HUES6 (cell line): ENCODE data around the gene AQP9.

ENCODE experiments used
- H3K27ac ChIP-seq: 2 replicates; pipeline ENCODE4 v1.7.0; 2013; ENCODE audit warnings: low read depth, mild to moderate bottlenecking, low read length, inconsistent platforms
- H3K27me3 ChIP-seq: 2 replicates; pipeline ENCODE4 v1.6.1; 2013; ENCODE audit warnings: low read length; ENCODE audit not compliant: control insufficient read depth, insufficient read depth
- H3K36me3 ChIP-seq: 2 replicates; pipeline ENCODE4 v1.6.1; 2013; ENCODE audit warnings: low read length; ENCODE audit not compliant: control insufficient read depth, insufficient read depth
- H3K4me1 ChIP-seq: 2 replicates; pipeline ENCODE4 v1.6.1; 2013; ENCODE audit warnings: low read length; ENCODE audit not compliant: control insufficient read depth, insufficient read depth
- H3K4me3 ChIP-seq: 2 replicates; pipeline ENCODE4 v1.5.1; 2013; ENCODE audit warnings: low read depth, low read length
- H3K9ac ChIP-seq: one replicate; pipeline ENCODE4 v1.6.1; 2013; ENCODE audit warnings: mild to moderate bottlenecking, low read length
- H3K9me3 ChIP-seq: 2 replicates; pipeline ENCODE4 v1.6.1; 2013; ENCODE audit warnings: low read depth, low read length; ENCODE audit not compliant: control insufficient read depth, insufficient read depth

The AQP9 gene

DNA sequence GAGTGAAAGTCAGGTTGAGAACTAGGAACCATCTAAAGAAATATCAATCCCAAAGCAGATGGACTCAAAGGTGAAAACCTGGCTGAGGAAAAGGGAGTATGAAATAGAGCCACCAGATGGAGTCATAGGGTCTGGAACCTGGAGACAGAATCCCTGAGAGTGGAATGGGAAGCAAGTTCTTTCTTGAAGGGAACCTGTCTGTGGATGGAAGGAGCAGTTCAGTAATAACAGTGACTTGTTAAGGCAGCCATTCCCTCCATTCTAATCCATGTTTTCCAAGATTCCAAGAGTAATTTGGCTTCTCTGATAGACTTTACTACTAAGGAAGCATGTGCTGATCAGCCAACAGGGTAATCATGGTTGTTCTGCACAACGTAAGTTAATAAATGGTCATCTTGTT, 22.5 kb upstream of the AQP9 start:
- no peaks in the 10 kb centered on the region for H3K36me3 ChIP-seq
- H3K4me3 ChIP-seq: no peak overlapping the region
- H3K9me3 ChIP-seq: no peaks in the 10 kb centered on the region
- H3K4me1 ChIP-seq: peaks cover 5% of the 10 kb centered on the region; the same call in 1 of the 2 replicates
- H3K9ac ChIP-seq: no peak overlapping the region
- H3K27ac ChIP-seq: no peak overlapping the region
- H3K27me3 ChIP-seq: no peaks in the 10 kb centered on the region

- Histone ChIP-seq H3K9me3 (no peaks in the 10 kb centered on the region), H3K4me1 (peaks cover 5% of the 10 kb centered on the region; the same call in 1 of the 2 replicates), H3K27ac (no peak overlapping the region), H3K9ac (no peak overlapping the region), H3K36me3 (no peaks in the 10 kb centered on the region), H3K27me3 (no peaks in the 10 kb centered on the region), H3K4me3 (no peak overlapping the region)
Observed at GRCh38 chr15:58117619-58118018, 20.6 kb upstream of the AQP9 start.

GRCh38 chr15:58118272-58118671, 19.9 kb upstream of the AQP9 start:
- Histone ChIP-seq H3K36me3 (no peaks in the 10 kb centered on the region), H3K27ac (no peak overlapping the region), H3K27me3 (no peaks in the 10 kb centered on the region), H3K9me3 (no peaks in the 10 kb centered on the region), H3K4me1 (peaks cover 5% of the 10 kb centered on the region; the same call in 1 of the 2 replicates), H3K4me3 (no peak overlapping the region), H3K9ac (no peak overlapping the region)

DNA sequence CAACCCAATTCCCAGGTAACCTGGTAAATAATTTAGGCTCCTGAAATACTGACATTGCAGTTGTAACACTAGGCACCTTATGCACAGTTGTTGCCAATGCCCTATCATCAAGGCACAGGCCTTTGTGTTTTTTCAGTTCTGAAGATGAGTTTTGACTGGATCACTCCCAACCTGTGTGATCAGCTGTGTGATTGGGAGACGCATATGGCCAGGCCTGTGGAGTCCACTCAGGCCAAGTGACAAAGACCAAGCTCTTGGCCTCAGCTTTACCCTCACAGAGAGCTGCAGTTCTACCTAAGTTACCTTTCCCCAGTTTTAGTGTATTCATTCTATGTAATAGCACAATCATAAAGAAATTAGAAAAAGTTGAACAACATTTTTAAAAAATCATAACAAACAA, 19.2 kb upstream of the AQP9 start:
- no peak overlapping the region for H3K27ac ChIP-seq
- H3K9me3 ChIP-seq: no peaks in the 10 kb centered on the region

DNA sequence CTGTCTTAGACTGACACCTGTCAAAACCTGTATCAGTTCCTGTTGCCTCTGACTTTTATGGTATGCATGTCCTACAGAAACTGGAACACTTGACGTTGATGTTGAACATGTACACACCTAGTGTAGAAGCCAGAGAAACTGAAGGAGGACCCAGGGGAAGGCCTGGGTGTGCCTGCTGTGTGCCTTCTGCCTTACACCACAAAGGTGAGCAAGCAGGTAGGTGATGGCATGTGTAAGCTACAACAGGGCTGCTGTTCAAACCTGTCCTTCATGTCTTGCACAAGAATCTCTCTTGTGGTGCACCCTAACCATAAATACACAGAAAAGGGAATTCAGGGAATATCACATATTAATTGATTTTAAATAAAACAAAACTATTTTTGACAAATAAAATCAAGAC, 13.6 kb upstream of the AQP9 start:
- Histone ChIP-seq H3K4me1 (no peaks in the 10 kb centered on the region), H3K36me3 (no peaks in the 10 kb centered on the region), H3K9ac (no peak overlapping the region)

More for the DNA sequence above, 19.2 kb upstream of the AQP9 start:
- H3K4me3 ChIP-seq: no peak overlapping the region
- H3K36me3 ChIP-seq: no peaks in the 10 kb centered on the region
- no peak overlapping the region for H3K9ac ChIP-seq
- H3K27me3 ChIP-seq: no peaks in the 10 kb centered on the region
- peaks cover 5% of the 10 kb centered on the region; the same call in 1 of the 2 replicates for H3K4me1 ChIP-seq

GRCh38 chr15:58125333-58125732, 12.8 kb upstream of the AQP9 start:
- no peaks in the 10 kb centered on the region for H3K36me3 ChIP-seq
- no peak overlapping the region for H3K4me3 ChIP-seq
- no peaks in the 10 kb centered on the region for H3K4me1 ChIP-seq
- H3K9ac ChIP-seq: no peak overlapping the region
- H3K27me3 ChIP-seq: no peaks in the 10 kb centered on the region
- H3K27ac ChIP-seq: no peak overlapping the region
- H3K9me3 ChIP-seq: peaks cover 12% of the 10 kb centered on the region

More for the DNA sequence above, 13.6 kb upstream of the AQP9 start:
- H3K27me3 ChIP-seq: no peaks in the 10 kb centered on the region
- H3K4me3 ChIP-seq: no peak overlapping the region
- peaks cover 12% of the 10 kb centered on the region for H3K9me3 ChIP-seq
- no peak overlapping the region for H3K27ac ChIP-seq

- H3K4me1 ChIP-seq: peaks cover 9% of the 10 kb centered on the region; the same call in 1 of the 2 replicates
- H3K9ac ChIP-seq: no peak overlapping the region
- H3K4me3 ChIP-seq: no peak overlapping the region
- H3K36me3 ChIP-seq: no peaks in the 10 kb centered on the region
- no peaks in the 10 kb centered on the region for H3K9me3 ChIP-seq
- H3K27ac ChIP-seq: no peak overlapping the region
- no peaks in the 10 kb centered on the region for H3K27me3 ChIP-seq
Observed at GRCh38 chr15:58134886-58135285, 3.3 kb upstream of the AQP9 start.

DNA sequence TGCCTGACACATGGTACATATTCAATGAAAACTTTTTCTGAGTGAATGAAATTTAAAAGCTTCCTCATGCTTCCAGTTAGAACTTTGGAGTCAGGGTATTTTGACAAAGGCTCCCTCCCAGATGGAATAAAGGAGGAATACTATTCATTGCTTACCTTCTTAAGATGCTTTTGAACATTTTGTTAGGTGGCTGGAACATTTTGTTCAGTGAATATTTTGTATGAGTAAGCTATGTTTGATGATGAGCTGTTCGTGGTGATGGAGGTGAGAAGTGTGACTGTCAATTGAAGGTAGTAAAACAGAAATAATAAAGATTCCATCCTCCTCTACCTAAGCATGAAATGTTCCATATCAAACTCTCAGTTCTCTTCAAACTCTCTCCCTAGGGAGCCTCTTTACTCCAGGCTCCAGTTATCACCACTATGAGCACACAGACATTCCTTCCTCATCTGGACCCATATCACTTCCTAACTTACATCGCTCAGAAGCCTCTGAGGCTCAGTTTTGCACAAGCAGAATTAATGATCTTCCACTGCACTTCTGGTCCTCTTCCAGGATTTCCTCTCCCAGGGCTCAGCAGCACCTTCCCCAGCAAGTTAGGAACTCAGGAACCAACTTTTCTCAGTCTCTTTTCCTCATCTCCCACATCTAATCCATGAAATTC, 2.5 kb upstream of the AQP9 start:
- Histone ChIP-seq H3K27ac (no peak overlapping the region), H3K36me3 (no peaks in the 10 kb centered on the region), H3K4me1 (peaks cover 9% of the 10 kb centered on the region; the same call in 1 of the 2 replicates), H3K9me3 (no peaks in the 10 kb centered on the region), H3K9ac (no peak overlapping the region), H3K27me3 (no peaks in the 10 kb centered on the region), H3K4me3 (no peak overlapping the region)

- H3K36me3 ChIP-seq: no peaks in the 10 kb centered on the region
- H3K4me1 ChIP-seq: peaks cover 9% of the 10 kb centered on the region; the same call in 1 of the 2 replicates
- no peak overlapping the region for H3K4me3 ChIP-seq
- no peaks in the 10 kb centered on the region for H3K9me3 ChIP-seq
- no peaks in the 10 kb centered on the region for H3K27me3 ChIP-seq
- no peak overlapping the region for H3K9ac ChIP-seq
- H3K27ac ChIP-seq: no peak overlapping the region
Observed at GRCh38 chr15:58136731-58137130, 1.4 kb upstream of the AQP9 start.

DNA sequence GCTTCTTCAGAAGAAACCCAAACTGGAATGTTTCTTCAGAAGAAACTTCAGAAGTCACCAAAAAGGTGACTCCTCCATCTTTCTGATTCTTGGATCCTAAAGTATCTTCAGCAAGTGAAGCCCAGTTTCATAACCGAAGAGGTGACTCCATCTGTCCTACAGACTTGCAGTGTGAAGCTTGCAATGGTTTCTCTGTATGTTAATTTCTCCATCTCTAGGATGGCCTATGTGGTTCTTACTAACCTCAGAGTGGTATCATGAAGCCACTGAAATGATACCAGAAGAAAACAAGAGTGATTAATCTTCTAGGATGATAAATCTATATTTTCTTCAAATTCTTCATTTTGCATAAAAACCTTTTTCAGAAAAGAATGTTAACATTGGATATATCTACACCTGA, 495 bp upstream of the AQP9 start:
- peaks cover 9% of the 10 kb centered on the region; the same call in 1 of the 2 replicates for H3K4me1 ChIP-seq

GRCh38 chr15:58139276-58139988, 1.3 kb downstream of the AQP9 start:
- Histone ChIP-seq H3K36me3 (no peaks in the 10 kb centered on the region), H3K27ac (no peak overlapping the region), H3K4me1 (peaks cover 9% of the 10 kb centered on the region; the same call in 1 of the 2 replicates), H3K9ac (no peak overlapping the region), H3K9me3 (no peaks in the 10 kb centered on the region), H3K4me3 (no peak overlapping the region), H3K27me3 (no peaks in the 10 kb centered on the region)

More for the DNA sequence above, 495 bp upstream of the AQP9 start:
- Histone ChIP-seq H3K27me3 (no peaks in the 10 kb centered on the region), H3K27ac (no peak overlapping the region), H3K9me3 (no peaks in the 10 kb centered on the region), H3K4me3 (no peak overlapping the region), H3K36me3 (no peaks in the 10 kb centered on the region), H3K9ac (no peak overlapping the region)
